HG02678 (cell line): ENCODE measurements around the gene NR1D1.
A peak's percentile ranks its signal among the peaks of the same experiment; 100 is the strongest.

Source experiments
- ATAC-seq: cut with Tn5 transposase; IDR thresholded peaks from one replicate; pipeline ENCODE4 v1.9.1; 2021; ENCODE audit warnings: mild to moderate bottlenecking, moderate library complexity; ENCODE audit not compliant: unreplicated experiment

The NR1D1 gene

DNA sequence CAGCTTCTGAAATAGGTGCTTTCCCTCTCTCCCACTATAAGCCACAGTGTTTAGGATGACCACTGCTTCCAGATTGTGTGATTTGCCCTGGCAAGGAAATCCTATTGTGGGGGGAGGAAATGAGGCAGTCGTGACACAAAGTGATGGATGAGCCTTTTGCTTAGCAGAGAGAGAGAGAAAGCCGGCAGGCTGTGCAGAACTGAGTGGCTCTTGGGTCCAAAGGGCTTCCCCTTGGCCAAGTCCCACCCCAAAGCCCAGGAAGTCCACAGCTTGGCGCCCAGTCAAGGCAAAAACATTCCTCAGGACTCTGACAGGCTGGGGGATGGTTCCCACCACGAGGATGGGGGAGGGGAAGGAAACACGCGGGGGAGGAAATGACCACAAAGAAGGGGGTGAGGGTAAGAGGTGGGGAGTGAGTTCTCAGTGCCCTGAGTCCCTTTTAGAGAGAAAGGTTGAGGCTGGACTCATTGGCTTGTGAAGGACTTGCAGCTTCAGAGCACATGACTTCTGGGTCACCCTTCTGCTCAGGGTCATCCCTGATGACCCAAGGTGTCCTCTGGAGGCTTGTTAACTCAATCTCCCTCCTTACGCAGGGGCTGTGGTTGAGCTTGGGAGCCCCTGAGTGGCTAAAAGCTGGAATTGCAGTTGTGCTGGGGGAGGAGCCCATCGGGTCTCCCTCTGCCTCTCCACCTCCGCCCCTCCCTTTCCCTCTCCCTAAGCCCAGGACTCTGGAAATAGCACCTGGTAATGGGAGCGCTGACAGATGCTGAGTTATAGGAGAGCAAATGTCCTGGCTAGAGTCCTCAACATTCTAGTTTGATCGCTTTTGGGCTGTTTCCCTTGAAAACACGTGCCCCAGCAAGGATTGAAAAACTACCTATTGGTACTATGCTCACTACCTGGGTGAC lies 11.1 kb upstream of the NR1D1 start:
- peak; percentile 47 for ATAC-seq

GRCh38 chr17:40110026-40110845 lies 9.8 kb upstream of the NR1D1 start:
- no peak for ATAC-seq

DNA sequence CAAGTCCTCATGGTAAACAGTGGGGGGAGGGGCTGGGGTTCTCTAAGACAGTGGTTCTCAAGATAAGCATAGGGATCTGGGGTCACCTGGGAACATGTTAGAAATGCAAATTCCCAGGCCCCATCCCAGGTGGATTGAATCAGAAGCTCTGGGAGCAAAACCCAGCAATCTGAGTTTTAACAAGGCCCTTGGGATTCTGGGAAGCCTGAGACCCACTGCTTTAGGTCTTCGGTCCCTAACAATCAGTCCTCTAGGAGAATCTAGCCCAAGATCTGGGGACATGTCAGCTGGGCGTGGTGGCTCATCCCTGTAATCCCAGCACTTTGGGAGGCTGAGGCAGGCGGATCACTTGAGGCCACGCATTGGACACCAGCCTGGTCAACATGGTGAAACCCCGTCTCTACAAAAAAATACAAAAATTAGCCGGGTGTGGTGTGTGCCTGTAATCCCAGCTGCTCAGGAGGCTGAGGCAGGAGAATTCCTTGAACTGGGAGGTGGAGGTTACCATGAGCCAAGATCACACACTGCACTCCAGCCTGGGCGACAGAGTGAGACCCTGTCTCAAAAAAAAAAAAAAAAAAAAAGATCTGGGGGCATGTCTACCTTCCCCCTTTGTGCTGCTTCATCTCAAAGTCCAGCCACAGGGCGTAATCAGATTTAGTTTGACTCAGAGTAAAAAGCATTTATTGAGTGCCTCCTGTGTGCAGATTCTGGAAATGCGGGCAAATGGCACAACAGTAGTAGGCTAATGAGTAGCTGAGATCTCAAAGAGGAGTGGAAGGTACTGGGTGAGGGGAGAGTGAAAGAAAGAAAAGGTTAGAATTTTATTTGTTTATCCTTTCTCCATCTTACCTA lies 8.8 kb upstream of the NR1D1 start:
- no peak for ATAC-seq

GRCh38 chr17:40107522-40108174 lies 7.3 kb upstream of the NR1D1 start:
- no peak for ATAC-seq

GRCh38 chr17:40106760-40107521 lies 6.6 kb upstream of the NR1D1 start:
- no peak for ATAC-seq

- ATAC-seq = no peak
Measured at GRCh38 chr17:40105861-40106759, 5.7 kb upstream of the NR1D1 start.

DNA sequence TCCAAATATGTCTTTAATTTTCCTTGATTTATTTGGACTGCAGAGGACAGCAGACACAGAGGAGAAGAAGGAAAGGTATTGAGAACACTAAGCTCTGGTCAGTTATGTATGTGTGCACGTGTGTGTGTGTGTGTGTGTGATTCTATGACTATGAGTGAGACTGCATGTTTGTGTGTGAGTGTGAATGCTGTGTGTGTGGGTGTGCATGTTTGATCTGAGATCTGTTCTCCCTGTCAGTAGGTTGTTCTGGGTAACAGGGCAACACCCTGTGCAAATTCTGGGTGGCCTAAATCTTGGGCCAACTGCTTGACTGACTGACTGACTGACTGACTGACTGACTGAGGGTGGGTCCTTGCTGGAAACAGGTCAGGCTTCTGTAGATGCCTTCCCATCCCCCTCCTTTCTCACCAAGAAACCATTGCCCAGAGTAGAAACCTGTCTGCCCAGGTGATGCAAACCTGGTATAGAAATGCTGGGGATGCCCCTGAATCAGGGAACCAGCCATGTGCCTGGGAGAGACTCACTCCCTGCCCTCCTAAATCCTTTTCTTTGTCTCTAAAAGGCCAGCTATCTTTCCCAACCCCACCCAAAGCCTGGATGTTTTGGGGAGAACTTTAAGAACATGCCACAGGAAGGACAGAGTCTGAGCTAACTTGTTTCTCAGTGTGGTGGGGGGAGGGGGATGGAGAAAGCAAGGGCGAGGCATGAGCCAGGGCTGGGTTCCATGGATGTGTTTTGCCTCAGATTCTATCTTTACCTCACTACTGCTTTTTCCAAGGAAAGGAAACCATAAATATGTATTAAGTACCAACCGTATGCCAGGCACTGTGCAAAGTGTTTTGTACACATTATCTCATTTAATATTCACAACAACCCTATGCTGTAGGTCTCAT lies 4.5 kb upstream of the NR1D1 start:
- no peak for ATAC-seq

GRCh38 chr17:40103688-40104087 lies 3.3 kb upstream of the NR1D1 start:
- ATAC-seq = no peak

- ATAC-seq = no peak
Measured at GRCh38 chr17:40103071-40103661, 2.8 kb upstream of the NR1D1 start.

- ATAC-seq = no peak
Measured at GRCh38 chr17:40101367-40102210, 1.2 kb upstream of the NR1D1 start.

GRCh38 chr17:40100669-40101366 lies 429 bp upstream of the NR1D1 start:
- no peak for ATAC-seq

- no peak for ATAC-seq
Measured at GRCh38 chr17:40099619-40100418, 570 bp downstream of the NR1D1 start.

- ATAC-seq = peak; percentile 58
Measured at GRCh38 chr17:40098846-40099618, 1.4 kb downstream of the NR1D1 start.
